NCI-H2227 (cell line): ENCODE measurements around the gene EMX1.

ENCODE experiments used
- DNase-seq: peaks from one replicate; lab custom pipeline; 2025; ENCODE audit not compliant: unreplicated experiment; lab: John Stamatoyannopoulos, UW

Gene EMX1

GRCh38 chr2:72974436-72974754 lies 57.1 kb downstream of the EMX1 start:
- no peak for DNase-seq

- no peak for DNase-seq
Observed at GRCh38 chr2:72975017-72975416, 57.7 kb downstream of the EMX1 start.

- DNase-seq, result no peak
Observed at GRCh38 chr2:72979896-72980295, 62.6 kb downstream of the EMX1 start.

GRCh38 chr2:72980535-72981217 lies 63.4 kb downstream of the EMX1 start:
- no peak for DNase-seq

DNA sequence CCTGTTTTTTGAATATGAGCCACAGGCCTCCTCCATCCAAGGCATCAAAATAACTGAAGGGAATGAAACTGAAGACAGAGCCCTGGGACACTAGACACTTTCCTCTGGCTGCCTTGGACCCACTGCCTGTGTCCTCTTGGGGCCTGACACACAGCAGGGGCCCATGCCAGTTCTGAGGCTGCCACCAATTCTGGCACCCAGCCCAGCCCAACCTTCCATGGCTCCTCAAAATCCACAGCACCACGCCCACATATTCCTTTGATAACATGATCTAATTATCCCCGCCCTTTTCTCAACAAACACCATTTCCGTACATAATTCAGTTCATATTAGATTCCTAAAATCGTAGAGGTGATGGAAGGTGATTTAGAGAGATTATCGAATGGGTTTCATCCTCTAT lies 64.2 kb downstream of the EMX1 start:
- no peak for DNase-seq

GRCh38 chr2:72982219-72982618 lies 64.9 kb downstream of the EMX1 start:
- no peak for DNase-seq

DNA sequence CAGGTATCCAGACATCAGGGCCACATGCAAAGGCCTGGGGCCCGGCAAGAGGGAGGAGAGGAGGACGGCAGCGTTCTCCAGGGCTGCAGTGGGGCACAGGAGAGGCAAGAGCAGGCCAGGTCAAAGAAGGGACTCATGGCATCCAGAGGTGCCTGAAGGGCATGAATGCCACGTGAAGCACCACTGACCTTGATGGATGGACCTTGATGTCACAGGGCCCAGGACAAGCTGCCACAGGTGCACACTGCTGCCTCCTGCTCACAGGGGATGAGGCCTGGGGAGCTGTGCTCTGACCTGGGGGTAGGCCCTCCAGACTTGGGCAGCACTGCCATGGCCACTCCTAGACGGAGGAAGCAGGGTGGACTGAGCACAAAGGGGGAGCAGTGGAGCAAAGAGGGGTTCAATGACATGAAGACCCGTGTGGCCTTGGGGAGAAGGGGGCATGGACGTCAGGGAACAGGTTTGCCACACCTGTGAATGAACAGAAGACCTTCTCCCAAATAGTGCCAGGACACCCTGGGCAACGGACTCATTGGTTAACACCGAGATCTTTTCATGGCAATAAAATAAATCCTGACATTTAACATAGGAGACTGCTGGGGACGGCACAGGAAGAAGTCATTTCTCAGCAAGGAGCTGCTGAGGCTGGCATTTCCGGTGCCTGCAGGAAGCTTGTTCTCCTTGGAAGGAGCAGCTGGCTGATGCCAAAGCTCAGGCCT lies 65.6 kb downstream of the EMX1 start:
- DNase-seq, result no peak

DNA sequence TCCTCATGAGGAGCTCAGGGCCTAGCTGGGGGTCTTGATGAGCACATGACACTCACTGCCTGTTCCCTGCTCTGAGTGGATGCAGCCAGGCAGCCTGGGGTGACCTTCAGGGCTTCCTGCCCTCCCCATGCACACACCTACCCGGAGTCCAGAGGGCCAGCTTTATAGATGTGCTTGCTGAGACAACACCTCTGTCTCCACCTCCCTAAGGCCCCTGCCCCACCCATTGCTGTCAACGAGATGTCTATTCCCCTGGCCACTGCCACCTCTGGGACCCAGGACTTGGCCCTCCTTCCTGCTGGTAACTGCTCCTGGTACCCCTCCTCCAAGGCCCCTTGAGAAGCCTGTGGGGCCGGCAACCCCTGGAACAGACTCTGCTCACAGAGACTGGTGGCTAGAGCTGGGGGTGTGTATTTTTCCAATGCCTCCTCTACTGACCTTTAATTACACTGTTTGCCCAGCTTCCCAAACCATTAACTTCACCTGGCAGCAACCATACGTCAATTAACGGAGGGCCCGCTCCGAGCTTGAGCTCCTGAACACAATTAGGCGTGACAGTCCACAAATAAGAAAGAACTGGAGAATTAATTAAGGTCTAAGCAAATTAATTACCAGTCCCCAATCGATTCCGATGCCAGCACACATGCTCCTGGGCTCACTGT lies 66.3 kb downstream of the EMX1 start:
- DNase-seq, result peak; percentile 39

DNA sequence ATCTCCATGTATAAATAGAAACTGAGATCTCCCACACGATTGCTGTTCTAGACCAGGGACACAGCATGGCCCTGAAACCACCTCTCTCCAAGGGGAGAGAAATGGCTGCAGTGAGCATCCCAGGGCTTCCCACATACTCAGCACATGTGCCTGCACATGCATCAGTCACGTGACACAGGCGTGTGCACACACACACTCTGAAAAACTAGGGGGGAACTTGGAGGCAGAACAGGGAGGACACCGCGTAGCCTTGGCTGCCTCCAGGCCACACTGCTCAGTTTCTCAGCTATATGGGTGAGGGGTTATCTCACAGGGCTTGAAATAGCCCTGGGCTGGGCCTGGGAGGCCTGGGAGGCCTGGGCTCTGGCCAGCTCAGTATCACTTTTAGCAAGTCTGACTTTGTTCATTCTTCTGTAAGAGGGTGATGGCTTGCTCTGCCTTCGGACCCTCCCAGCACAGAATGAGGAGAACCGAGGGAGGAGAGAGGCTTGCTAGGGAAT lies 66.9 kb downstream of the EMX1 start:
- DNase-seq, result peak; percentile 39
